Neural cell (in vitro differentiated cells): Measurements from ENCODE around the gene IGSF11. TPM values are rescaled to one million over a fixed set of nuclear protein-coding genes. Genes with fewer than 3 reads are reported as not detected.

Experiments
- H2AFZ ChIP-seq: fragments of 200-600, 300-800 bp; sonication (generic), shearing (Covaris generic); 2 replicates; pipeline ENCODE4 v1.6.0; 2014; ENCODE audit warnings: low read depth, mild to moderate bottlenecking, antibody characterized with exemption, low read length, moderate library complexity
- H3F3A ChIP-seq: fragments of 200-600 bp; shearing (Covaris generic); 2 replicates; pipeline ENCODE4 v1.6.1; 2016; ENCODE audit warnings: mild to moderate bottlenecking, moderate library complexity, mixed read lengths, antibody characterized with exemption, low read length; ENCODE audit not compliant: insufficient read depth, poor library complexity, severe bottlenecking
- H3K27ac ChIP-seq: fragments of 200-600, 300-800 bp; sonication (generic), shearing (Covaris generic); 2 replicates; pipeline ENCODE4 v1.5.1; 2014; ENCODE audit warnings: mild to moderate bottlenecking, low read length, moderate library complexity
- H3K27me3 ChIP-seq: fragments of 300-800, 200-600 bp; sonication (generic), shearing (Covaris generic); 2 replicates; pipeline ENCODE4 v1.6.0; 2014; ENCODE audit warnings: mild to moderate bottlenecking, low read depth, low read length, moderate library complexity; ENCODE audit not compliant: insufficient read depth
- H3K36me3 ChIP-seq: fragments of 300-800, 200-600 bp; sonication (generic), shearing (Covaris generic); 2 replicates; pipeline ENCODE4 v1.5.1; 2014; ENCODE audit warnings: mild to moderate bottlenecking, antibody characterized with exemption, low read length, moderate library complexity; ENCODE audit not compliant: insufficient read depth
- H3K4me2 ChIP-seq: fragments of 300-800, 200-600 bp; sonication (generic), shearing (Covaris generic); 2 replicates; pipeline ENCODE4 v1.6.0; 2014; ENCODE audit warnings: mild to moderate bottlenecking, low read length
- H3K4me3 ChIP-seq: fragments of 300-800, 200-600 bp; sonication (generic), shearing (Covaris generic); 2 replicates; pipeline ENCODE4 v1.5.1; 2014; ENCODE audit warnings: mild to moderate bottlenecking, low read length, moderate library complexity
- H3K79me2 ChIP-seq: fragments of 200-600 bp; shearing (Covaris generic); replicated peaks from 2 replicates; pipeline ENCODE4 v1.6.0; 2014; ENCODE audit warnings: mild to moderate bottlenecking, low read length, moderate library complexity; ENCODE audit not compliant: insufficient read depth
- H3K9ac ChIP-seq: fragments of 300-800, 200-600 bp; sonication (generic), shearing (Covaris generic); 2 replicates; pipeline ENCODE4 v1.6.1; 2016; ENCODE audit warnings: mild to moderate bottlenecking, low read length, mixed read lengths
- H3K9me2 ChIP-seq: fragments of 200-600 bp; shearing (Covaris generic); 2 replicates; pipeline ENCODE4 v1.6.1; 2016; ENCODE audit warnings: mild to moderate bottlenecking, low read length, mixed read lengths; ENCODE audit not compliant: insufficient read depth
- H3K9me3 ChIP-seq: fragments of 200-600, 300-800 bp; sonication (generic), shearing (Covaris generic); 2 replicates; pipeline ENCODE4 v1.6.1; 2016; ENCODE audit warnings: mild to moderate bottlenecking, mixed run types, low read length, moderate library complexity, mixed read lengths
- H4K20me1 ChIP-seq: fragments of 200-600 bp; shearing (Covaris generic); 2 replicates; pipeline ENCODE4 v1.6.1; 2016; ENCODE audit warnings: mild to moderate bottlenecking, mixed run types; ENCODE audit not compliant: insufficient read depth
- EP300 ChIP-seq: fragments of 450-650 bp; conservative IDR thresholded peaks from 2 replicates; pipeline ENCODE4 v1.6.1; 2014; ENCODE audit warnings: antibody characterized with exemption, mild to moderate bottlenecking, moderate library complexity; ENCODE audit not compliant: poor library complexity, severe bottlenecking
- EZH2 ChIP-seq: fragments of 200-600, 300-800 bp; shearing (Covaris generic), sonication (generic); IDR thresholded peaks from 2 replicates; pipeline ENCODE4 v1.6.1; 2014; ENCODE audit warnings: antibody characterized with exemption, low read length, borderline replicate concordance, mild to moderate bottlenecking; ENCODE audit not compliant: insufficient read depth, poor library complexity, severe bottlenecking
- MXI1 ChIP-seq: fragments of 450-650 bp; conservative IDR thresholded peaks from 2 replicates; pipeline ENCODE4 v1.6.1; 2014; ENCODE audit warnings: antibody characterized with exemption, mild to moderate bottlenecking; ENCODE audit not compliant: poor library complexity, severe bottlenecking
- POLR2AphosphoS5 ChIP-seq: IDR thresholded peaks from 2 replicates; pipeline ENCODE4 v1.6.1; 2012
- RAD21 ChIP-seq: fragments of 450-650 bp; conservative IDR thresholded peaks from 2 replicates; pipeline ENCODE4 v1.6.1; 2014; ENCODE audit warnings: antibody characterized with exemption, mild to moderate bottlenecking, moderate library complexity
- SMC3 ChIP-seq: fragments of 450-650 bp; conservative IDR thresholded peaks from 2 replicates; pipeline ENCODE4 v1.6.1; 2014; ENCODE audit warnings: antibody characterized with exemption, mild to moderate bottlenecking, moderate library complexity; ENCODE audit not compliant: poor library complexity
- TAF1 ChIP-seq: IDR thresholded peaks from 2 replicates; pipeline ENCODE4 v1.6.1; 2012; ENCODE audit warnings: low read depth
- polyA plus RNA-seq: library from polyadenylated mRNA; depleted of rRNA; stranded (reverse); fragments of >200 nt; gene quantifications from 2 replicates; pipeline ENCODE4 v1.2.3, GENCODE V29; 2014
- TF ChIP-seq, protein P1 (sequence below): IDR thresholded peaks from 2 replicates; pipeline ENCODE4 v1.6.1; 2012; ENCODE audit warnings: borderline replicate concordance
- TF ChIP-seq, protein P2 (sequence below): fragments of 450-650 bp; IDR thresholded peaks from 2 replicates; pipeline ENCODE4 v1.5.1; 2014; ENCODE audit warnings: antibody characterized with exemption, mild to moderate bottlenecking, moderate library complexity; ENCODE audit not compliant: poor library complexity, severe bottlenecking

Gene IGSF11
- polyA plus RNA-seq, 1 donor from 2014 or later = 1.2 TPM

DNA sequence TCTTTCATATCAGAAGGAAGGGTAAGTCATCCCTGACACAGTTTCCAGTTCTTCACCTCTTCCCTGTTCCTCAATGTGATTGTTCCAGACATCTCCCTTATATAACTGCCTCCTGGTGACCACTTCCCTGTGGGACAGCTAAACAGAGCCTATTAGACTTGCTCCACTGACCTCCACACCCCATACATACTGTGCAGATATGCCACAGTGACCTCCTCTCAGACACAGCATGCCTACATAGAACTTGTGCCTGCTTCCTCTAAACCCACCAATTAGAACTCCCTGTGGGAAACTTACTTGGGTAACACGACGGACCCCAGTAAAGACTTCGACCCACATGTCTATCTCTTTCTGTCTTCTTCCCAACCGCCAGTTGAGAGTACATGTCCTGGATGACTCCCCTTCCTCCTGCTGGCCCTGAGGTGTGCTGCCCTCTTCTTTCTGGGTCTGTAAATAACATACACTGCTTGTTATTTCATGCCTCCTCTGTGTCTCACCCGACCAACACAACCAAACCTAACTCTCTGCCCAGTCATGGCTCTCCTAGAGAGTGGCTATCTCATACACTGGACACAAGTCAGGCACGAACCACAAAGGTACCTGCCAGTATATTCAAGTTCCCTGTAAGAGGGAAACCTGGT is 53.0 kb downstream of the IGSF11 start:
- Histone ChIP-seq H3K27ac (no peak overlapping the region), H3K9me2 (no peaks in the 10 kb centered on the region), H3K36me3 (no peaks in the 10 kb centered on the region), H3K79me2 (no peaks in the 10 kb centered on the region), H3K4me2 (no peak overlapping the region), H3K4me3 (no peak overlapping the region), H3K9me3 (no peaks in the 10 kb centered on the region), H3K9ac (no peak overlapping the region), H3K27me3 (no peaks in the 10 kb centered on the region), H4K20me1 (no peaks in the 10 kb centered on the region), H2AFZ (no peak overlapping the region), H3F3A (no peaks in the 10 kb centered on the region)
- TF ChIP-seq RAD21 (no peak), EZH2 (no peak), EP300 (no peak), POLR2AphosphoS5 (no peak), MXI1 (no peak), TAF1 (no peak)
- TF ChIP-seq, protein P1, sequence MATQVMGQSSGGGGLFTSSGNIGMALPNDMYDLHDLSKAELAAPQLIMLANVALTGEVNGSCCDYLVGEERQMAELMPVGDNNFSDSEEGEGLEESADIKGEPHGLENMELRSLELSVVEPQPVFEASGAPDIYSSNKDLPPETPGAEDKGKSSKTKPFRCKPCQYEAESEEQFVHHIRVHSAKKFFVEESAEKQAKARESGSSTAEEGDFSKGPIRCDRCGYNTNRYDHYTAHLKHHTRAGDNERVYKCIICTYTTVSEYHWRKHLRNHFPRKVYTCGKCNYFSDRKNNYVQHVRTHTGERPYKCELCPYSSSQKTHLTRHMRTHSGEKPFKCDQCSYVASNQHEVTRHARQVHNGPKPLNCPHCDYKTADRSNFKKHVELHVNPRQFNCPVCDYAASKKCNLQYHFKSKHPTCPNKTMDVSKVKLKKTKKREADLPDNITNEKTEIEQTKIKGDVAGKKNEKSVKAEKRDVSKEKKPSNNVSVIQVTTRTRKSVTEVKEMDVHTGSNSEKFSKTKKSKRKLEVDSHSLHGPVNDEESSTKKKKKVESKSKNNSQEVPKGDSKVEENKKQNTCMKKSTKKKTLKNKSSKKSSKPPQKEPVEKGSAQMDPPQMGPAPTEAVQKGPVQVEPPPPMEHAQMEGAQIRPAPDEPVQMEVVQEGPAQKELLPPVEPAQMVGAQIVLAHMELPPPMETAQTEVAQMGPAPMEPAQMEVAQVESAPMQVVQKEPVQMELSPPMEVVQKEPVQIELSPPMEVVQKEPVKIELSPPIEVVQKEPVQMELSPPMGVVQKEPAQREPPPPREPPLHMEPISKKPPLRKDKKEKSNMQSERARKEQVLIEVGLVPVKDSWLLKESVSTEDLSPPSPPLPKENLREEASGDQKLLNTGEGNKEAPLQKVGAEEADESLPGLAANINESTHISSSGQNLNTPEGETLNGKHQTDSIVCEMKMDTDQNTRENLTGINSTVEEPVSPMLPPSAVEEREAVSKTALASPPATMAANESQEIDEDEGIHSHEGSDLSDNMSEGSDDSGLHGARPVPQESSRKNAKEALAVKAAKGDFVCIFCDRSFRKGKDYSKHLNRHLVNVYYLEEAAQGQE = no peak
- TF ChIP-seq, protein P2, sequence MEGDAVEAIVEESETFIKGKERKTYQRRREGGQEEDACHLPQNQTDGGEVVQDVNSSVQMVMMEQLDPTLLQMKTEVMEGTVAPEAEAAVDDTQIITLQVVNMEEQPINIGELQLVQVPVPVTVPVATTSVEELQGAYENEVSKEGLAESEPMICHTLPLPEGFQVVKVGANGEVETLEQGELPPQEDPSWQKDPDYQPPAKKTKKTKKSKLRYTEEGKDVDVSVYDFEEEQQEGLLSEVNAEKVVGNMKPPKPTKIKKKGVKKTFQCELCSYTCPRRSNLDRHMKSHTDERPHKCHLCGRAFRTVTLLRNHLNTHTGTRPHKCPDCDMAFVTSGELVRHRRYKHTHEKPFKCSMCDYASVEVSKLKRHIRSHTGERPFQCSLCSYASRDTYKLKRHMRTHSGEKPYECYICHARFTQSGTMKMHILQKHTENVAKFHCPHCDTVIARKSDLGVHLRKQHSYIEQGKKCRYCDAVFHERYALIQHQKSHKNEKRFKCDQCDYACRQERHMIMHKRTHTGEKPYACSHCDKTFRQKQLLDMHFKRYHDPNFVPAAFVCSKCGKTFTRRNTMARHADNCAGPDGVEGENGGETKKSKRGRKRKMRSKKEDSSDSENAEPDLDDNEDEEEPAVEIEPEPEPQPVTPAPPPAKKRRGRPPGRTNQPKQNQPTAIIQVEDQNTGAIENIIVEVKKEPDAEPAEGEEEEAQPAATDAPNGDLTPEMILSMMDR = no peak

DNA sequence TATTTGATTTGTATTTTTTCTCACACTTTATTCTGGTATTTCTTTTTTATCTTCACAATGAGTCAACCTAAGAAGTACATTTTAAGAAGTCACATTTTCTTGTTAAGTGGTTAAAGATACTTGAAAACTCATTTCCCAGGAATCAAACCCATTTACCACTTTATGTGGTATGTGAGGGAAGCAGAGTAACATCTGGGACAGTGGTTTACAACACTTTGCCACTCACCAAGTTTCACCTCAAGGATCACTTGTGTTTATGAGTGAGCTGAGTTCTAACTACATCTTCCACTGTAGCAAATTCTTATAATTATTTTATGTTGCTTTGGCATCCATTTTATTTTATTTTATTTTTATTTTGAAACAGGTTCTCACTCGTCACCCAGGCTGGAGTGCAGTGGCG is 53.8 kb downstream of the IGSF11 start:
- TF ChIP-seq RAD21 (no peak), TAF1 (no peak), EP300 (no peak), MXI1 (no peak), EZH2 (no peak), SMC3 (no peak), POLR2AphosphoS5 (no peak)
- TF ChIP-seq, protein P2 = no peak
- TF ChIP-seq, protein P1 = no peak
- no peak overlapping the region for H3K4me3 ChIP-seq

More for the DNA sequence above, 53.8 kb downstream of the IGSF11 start:
- H4K20me1 ChIP-seq = no peaks in the 10 kb centered on the region
- no peak overlapping the region for H3K9ac ChIP-seq
- H3K27me3 ChIP-seq = no peaks in the 10 kb centered on the region
- no peaks in the 10 kb centered on the region for H3F3A ChIP-seq
- H3K9me2 ChIP-seq = no peaks in the 10 kb centered on the region
- no peaks in the 10 kb centered on the region for H3K9me3 ChIP-seq
- no peaks in the 10 kb centered on the region for H3K36me3 ChIP-seq
- no peak overlapping the region for H3K4me2 ChIP-seq
- no peaks in the 10 kb centered on the region for H3K79me2 ChIP-seq
- H3K27ac ChIP-seq = no peak overlapping the region
- no peak overlapping the region for H2AFZ ChIP-seq
